GM12873 (cell line): ENCODE results near the gene MMP11.

Source experiments
- CTCF ChIP-seq: IDR thresholded peaks from 2 replicates; pipeline ENCODE4 v1.5.1; 2012; ENCODE audit warnings: low read depth, mild to moderate bottlenecking, moderate library complexity, low read length, control low read depth; ENCODE audit not compliant: insufficient read depth; ENCODE audit errors: missing control alignments

The MMP11 gene

DNA sequence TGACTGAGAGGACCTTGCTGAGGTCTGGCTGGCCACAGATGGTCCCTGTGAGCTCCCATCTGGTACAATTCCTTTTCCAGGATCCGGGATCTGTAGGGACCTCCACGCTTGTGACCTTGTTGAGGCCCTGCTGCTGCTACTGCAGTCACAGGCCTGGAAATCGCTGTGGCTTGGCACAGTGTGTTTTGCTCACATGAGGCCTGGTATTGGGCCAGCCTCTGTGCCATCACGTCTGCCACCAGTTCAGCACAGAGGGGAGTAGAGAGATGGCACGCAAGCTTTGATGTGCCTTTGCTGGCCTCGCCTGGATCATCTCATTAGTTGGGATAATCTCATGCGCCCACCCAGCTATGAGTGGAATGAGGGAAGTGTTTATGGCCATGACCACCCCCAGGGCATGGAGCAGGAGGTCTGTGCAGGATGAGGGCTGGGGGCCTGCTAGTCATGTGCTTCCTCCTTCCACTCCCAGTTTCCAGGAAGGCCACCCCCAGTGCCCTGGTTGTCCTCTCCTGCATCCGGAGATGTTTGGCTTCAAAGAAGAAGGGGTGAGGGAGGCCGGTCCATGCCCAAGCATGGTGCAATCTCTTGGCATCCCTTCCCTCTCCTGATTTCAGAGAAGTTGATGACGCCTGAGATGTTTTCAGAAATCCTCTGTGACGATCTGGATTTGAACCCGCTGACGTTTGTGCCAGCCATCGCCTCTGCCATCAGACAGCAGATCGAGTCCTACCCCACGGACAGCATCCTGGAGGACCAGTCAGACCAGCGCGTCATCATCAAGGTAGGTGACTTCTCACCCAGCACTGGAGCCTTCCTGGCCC, 43.7 kb downstream of the MMP11 start:
- no peak for TF ChIP-seq CTCF

- TF ChIP-seq CTCF, result no peak
Measured at GRCh38 chr22:23817146-23817545, 44.5 kb downstream of the MMP11 start.

DNA sequence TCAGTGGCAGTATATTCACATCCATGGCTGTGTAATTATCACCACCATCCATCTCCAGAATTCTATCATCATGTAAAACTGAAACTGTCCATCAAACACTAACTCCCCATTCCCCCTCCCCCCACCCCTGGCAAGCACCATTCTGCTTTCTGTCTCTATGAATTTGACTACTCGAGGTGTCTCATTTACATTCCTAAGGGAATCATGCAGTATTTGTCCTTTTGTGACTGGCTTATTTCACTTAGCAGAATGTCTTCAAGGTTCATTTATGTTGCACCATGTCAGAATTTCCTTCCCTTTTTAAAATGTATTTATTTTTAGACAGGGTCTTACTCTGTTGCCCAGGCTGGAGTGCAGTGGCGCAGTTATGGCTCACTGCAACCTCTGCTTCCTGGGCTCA, 45.9 kb downstream of the MMP11 start:
- TF ChIP-seq CTCF, result no peak

GRCh38 chr22:23820748-23821211, 48.1 kb downstream of the MMP11 start:
- no peak for TF ChIP-seq CTCF

GRCh38 chr22:23822101-23822671, 49.5 kb downstream of the MMP11 start:
- TF ChIP-seq CTCF, result no peak

- TF ChIP-seq CTCF, result no peak
Measured at GRCh38 chr22:23823331-23823791, 50.7 kb downstream of the MMP11 start.

- no peak for TF ChIP-seq CTCF
Measured at GRCh38 chr22:23824476-23825245, 52.0 kb downstream of the MMP11 start.
